Calu3 (cell line): ENCODE data around the gene BSDC1. TPM values are rescaled to one million over a fixed set of nuclear protein-coding genes. Genes with fewer than 3 reads are reported as not detected.

Source experiments
- BruUV-seq: library from RNA; stranded (reverse); fragments of 400-500 nt; replicated peaks from 2 replicates; lab custom pipeline; 2021; lab: Mats Ljungman, UMichigan
- CTCF ChIA-PET: fragments of 300-600 bp; sonication (Branson Sonifier 250); formaldehyde crosslinking; loops from one replicate; lab custom pipeline; 2022; ENCODE audit warnings: antibody characterized with exemption; lab: Charles Lee
- DNase-seq: peaks from one replicate; pipeline ENCODE4 v3.0.0; 2022
- H3K27ac Mint-ChIP-seq: one replicate; pipeline ENCODE4 v1.8.0; 2022; ENCODE audit warnings: mixed read lengths; ENCODE audit not compliant: unreplicated experiment
- H3K27me3 Mint-ChIP-seq: one replicate; pipeline ENCODE4 v1.8.0; 2022; ENCODE audit warnings: mixed read lengths; ENCODE audit not compliant: unreplicated experiment
- H3K36me3 Mint-ChIP-seq: one replicate; pipeline ENCODE4 v1.8.0; 2022; ENCODE audit warnings: mild to moderate bottlenecking, moderate library complexity, mixed read lengths; ENCODE audit not compliant: insufficient read depth, unreplicated experiment
- H3K4me1 Mint-ChIP-seq: one replicate; pipeline ENCODE4 v1.8.0; 2022; ENCODE audit warnings: mild to moderate bottlenecking, low read depth, mixed read lengths; ENCODE audit not compliant: unreplicated experiment
- H3K4me3 Mint-ChIP-seq: one replicate; pipeline ENCODE4 v1.8.0; 2022; ENCODE audit warnings: mild to moderate bottlenecking, low read depth, moderate library complexity, mixed read lengths; ENCODE audit not compliant: unreplicated experiment
- H3K9me3 Mint-ChIP-seq: one replicate; pipeline ENCODE4 v1.8.0; 2022; ENCODE audit warnings: low read depth, mixed read lengths; ENCODE audit not compliant: unreplicated experiment
- CTCF ChIP-seq: fragments of 200-600 bp; IDR thresholded peaks from one replicate; pipeline ENCODE4 v1.8.0; 2022; ENCODE audit warnings: antibody characterized with exemption; ENCODE audit not compliant: unreplicated experiment
- intact Hi-C: fragments of 100-400 bp; cut with micrococcal nuclease; formaldehyde crosslinking; loops from one replicate; pipeline ENCODE4 v1.10.0; 2022; ENCODE audit not compliant: unreplicated experiment
- total RNA-seq: library from RNA; stranded (reverse); gene quantifications from 2 replicates; pipeline ENCODE4 v1.2.3, GENCODE V29; 2022

Gene BSDC1
- total RNA-seq, 1 experiment from 2014 or later: 49.4 TPM

- peaks cover 7% of the 10 kb centered on the region for H3K4me1 Mint-ChIP-seq
- peaks cover 6% of the 10 kb centered on the region for H3K36me3 Mint-ChIP-seq
- DNase-seq: peak; percentile 66
- H3K4me3 Mint-ChIP-seq: no peak overlapping the region
- peaks cover 7% of the 10 kb centered on the region for H3K9me3 Mint-ChIP-seq
- no TSS peak for BruUV-seq
- peaks cover 17% of the 10 kb centered on the region for H3K27me3 Mint-ChIP-seq
- intact Hi-C loops: loop anchor here (2.0 to 5.0 kb wide), 2 partner anchors 13 to 196 kb away; no protein-coding TSS in a partner anchor
- CTCF ChIA-PET: interaction anchor here (1.2 kb wide), 1 partner anchor 13 kb away, joined by 6 read pairs; no protein-coding TSS in a partner anchor
- H3K27ac Mint-ChIP-seq: no peak overlapping the region
- TF ChIP-seq CTCF: peak; percentile 68
Observed at GRCh38 chr1:32413507-32414185, 19.4 kb upstream of the BSDC1 start.

GRCh38 chr1:32411261-32411660 is 17.0 kb upstream of the BSDC1 start:
- Mint-ChIP-seq H3K27me3 (peaks cover 17% of the 10 kb centered on the region), H3K36me3 (peaks cover 6% of the 10 kb centered on the region), H3K9me3 (peaks cover 3% of the 10 kb centered on the region), H3K4me3 (no peak overlapping the region), H3K4me1 (peaks cover 24% of the 10 kb centered on the region), H3K27ac (no peak overlapping the region)
- CTCF ChIA-PET: no interaction called here
- intact Hi-C loops: loop anchor here (5.0 kb wide), 1 partner anchor 194 kb away; no protein-coding TSS in a partner anchor
- BruUV-seq: no TSS peak
- TF ChIP-seq CTCF: no peak
- no peak for DNase-seq

GRCh38 chr1:32406629-32407111 is 12.4 kb upstream of the BSDC1 start:
- no peak for TF ChIP-seq CTCF
- CTCF ChIA-PET: interaction anchor here (0.6 to 1.8 kb wide), 3 partner anchors 12 to 147 kb away, joined by 3 to 7 read pairs (median 5); partner anchors contain the start of gene BSDC1
- Mint-ChIP-seq H3K36me3 (no peaks in the 10 kb centered on the region), H3K27ac (no peak overlapping the region), H3K4me1 (peaks cover 17% of the 10 kb centered on the region), H3K4me3 (no peak overlapping the region), H3K27me3 (no peaks in the 10 kb centered on the region), H3K9me3 (no peaks in the 10 kb centered on the region)
- no TSS peak for BruUV-seq
- intact Hi-C loops: loop anchor here (10.0 kb wide), 1 partner anchor 468 kb away; the partner anchor contains the start of gene FNDC5
- peak; percentile 39 for DNase-seq

GRCh38 chr1:32405672-32406467 is 11.6 kb upstream of the BSDC1 start:
- peaks cover 17% of the 10 kb centered on the region for H3K4me1 Mint-ChIP-seq
- H3K4me3 Mint-ChIP-seq: no peak overlapping the region
- H3K27me3 Mint-ChIP-seq: no peaks in the 10 kb centered on the region
- no TSS peak for BruUV-seq
- H3K36me3 Mint-ChIP-seq: no peaks in the 10 kb centered on the region
- no peak overlapping the region for H3K27ac Mint-ChIP-seq
- CTCF ChIA-PET: interaction anchor here (0.6 to 1.8 kb wide), 3 partner anchors 11 to 270 kb away, joined by 3 to 7 read pairs (median 4); partner anchors contain the start of gene BSDC1
- H3K9me3 Mint-ChIP-seq: no peaks in the 10 kb centered on the region
- no peak for TF ChIP-seq CTCF
- no peak for DNase-seq
- intact Hi-C loops: loop anchor here (10.0 kb wide), 1 partner anchor 469 kb away; the partner anchor contains the start of gene FNDC5
